Renal cortical epithelial cell (primary cell): Measurements from ENCODE around the gene MKRN2. TPM values are rescaled to one million over a fixed set of nuclear protein-coding genes. Genes with fewer than 3 reads are reported as not detected.
"Not testable (repeated sequence)": the region's sequence is repeated elsewhere in the genome, so short reads cannot be mapped to it uniquely, and the experiment has no call there.

Source experiments
- DNase-seq: peaks from one replicate; pipeline ENCODE4 v3.0.0-alpha.2; 2011; ENCODE audit warnings: low read depth
- total RNA-seq: library from RNA; depleted of rRNA; stranded (reverse); fragments of >200 nt; gene quantifications from 2 replicates; pipeline ENCODE4 v1.2.3, GENCODE V29; 2014

Gene MKRN2
- total RNA-seq, 1 donor from 2014 or later: 37.7 TPM

GRCh38 chr3:12630843-12631242 is 74.0 kb downstream of the MKRN2 start:
- not testable (repeated sequence) for DNase-seq

GRCh38 chr3:12632523-12632922 is 75.6 kb downstream of the MKRN2 start:
- DNase-seq: no peak

- no peak for DNase-seq
Observed at GRCh38 chr3:12633108-12633507, 76.2 kb downstream of the MKRN2 start.

Other genes with a start within 250 kb of the MKRN2 start
- gene TSEN2, start 72.6 kb upstream of the MKRN2 start, total RNA-seq: 8.5 and 18.4 TPM in 2 replicates
- 1.8 and 2.8 TPM in 2 replicates for gene MKRN2OS, start 11.6 kb upstream of the MKRN2 start, total RNA-seq
- gene RAF1, start 107.0 kb downstream of the MKRN2 start, total RNA-seq: 74.8 and 96.9 TPM in 2 replicates
- 0.10 and 3.3 TPM in 2 replicates for gene TMEM40, start 202.2 kb downstream of the MKRN2 start, total RNA-seq
- 1.0 and 2.7 TPM in 2 replicates for gene CAND2, start 239.6 kb downstream of the MKRN2 start, total RNA-seq